HG02840 (cell line): ENCODE data around the gene COL9A2.

ENCODE experiments used
- ATAC-seq: cut with Tn5 transposase; IDR thresholded peaks from one replicate; pipeline ENCODE4 v1.9.1; 2021; ENCODE audit warnings: mild to moderate bottlenecking, moderate library complexity, moderate number of reproducible peaks; ENCODE audit not compliant: unreplicated experiment, low FRiP score

Gene COL9A2

DNA sequence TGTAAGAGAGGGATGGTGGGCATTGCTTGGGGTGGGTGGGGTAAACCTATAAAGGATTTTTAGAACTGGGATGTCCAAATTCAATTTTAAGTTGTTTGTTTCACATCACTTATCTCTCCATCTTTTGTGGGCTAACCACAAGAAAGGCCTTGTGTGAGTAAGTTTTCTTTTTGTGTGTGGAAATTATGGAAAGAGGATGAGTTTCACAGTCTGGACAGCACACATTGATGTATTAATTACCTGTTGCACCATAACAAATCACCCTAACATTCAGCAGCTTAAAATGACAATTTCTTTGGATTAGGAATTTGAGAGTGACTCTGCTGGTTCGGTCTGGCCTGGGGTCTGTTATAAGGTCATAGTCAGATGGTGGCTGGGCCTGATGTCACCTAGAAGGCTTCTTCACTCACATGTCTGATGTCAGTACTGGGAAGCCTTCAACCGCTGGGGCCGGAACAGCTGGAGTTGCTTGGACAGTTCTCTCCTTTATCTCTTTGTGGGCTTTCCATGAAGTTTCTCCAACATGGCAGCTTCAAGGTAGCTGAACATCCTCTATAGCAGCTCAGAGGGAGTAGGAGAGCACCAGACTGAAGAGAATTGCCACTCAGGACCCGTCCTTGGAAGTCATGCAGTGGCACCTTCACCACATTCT, 2.0 kb upstream of the COL9A2 start:
- ATAC-seq, result no peak

- ATAC-seq, result no peak
Observed at GRCh38 chr1:40318476-40318875, 1.4 kb upstream of the COL9A2 start.

DNA sequence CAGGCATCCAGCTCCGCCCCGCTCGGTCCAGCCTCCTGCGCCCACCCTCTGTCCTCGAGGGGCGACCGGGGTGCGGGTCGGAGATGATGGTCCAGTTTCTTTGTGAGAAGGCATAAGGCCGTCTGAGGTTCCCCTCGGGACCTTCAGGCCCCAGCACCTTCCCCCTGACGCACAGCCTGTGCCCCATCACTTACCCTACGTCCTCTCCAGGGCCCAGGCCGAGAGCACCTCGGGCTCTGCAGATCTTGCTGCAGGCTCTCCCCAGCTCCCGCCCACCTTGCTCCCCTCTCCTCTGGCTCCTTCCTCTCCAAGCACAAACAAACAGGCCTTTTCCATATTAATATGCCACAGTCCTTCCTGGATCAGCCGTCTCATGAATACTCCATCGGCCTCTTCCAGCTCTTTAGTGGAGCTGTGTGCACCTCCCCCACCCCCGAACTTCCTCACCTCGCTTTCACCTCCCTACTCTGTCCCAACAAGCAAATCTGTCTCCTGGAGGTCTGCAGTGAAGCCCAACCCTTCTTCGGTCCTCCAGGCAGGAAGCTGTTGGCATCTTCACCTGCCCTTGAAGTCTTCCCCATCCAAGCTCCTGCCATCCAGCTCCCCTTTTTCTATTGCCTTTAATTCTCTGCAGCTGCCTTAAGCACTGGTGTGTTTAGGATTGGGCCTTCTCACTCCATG, 448 bp upstream of the COL9A2 start:
- ATAC-seq, result no peak

DNA sequence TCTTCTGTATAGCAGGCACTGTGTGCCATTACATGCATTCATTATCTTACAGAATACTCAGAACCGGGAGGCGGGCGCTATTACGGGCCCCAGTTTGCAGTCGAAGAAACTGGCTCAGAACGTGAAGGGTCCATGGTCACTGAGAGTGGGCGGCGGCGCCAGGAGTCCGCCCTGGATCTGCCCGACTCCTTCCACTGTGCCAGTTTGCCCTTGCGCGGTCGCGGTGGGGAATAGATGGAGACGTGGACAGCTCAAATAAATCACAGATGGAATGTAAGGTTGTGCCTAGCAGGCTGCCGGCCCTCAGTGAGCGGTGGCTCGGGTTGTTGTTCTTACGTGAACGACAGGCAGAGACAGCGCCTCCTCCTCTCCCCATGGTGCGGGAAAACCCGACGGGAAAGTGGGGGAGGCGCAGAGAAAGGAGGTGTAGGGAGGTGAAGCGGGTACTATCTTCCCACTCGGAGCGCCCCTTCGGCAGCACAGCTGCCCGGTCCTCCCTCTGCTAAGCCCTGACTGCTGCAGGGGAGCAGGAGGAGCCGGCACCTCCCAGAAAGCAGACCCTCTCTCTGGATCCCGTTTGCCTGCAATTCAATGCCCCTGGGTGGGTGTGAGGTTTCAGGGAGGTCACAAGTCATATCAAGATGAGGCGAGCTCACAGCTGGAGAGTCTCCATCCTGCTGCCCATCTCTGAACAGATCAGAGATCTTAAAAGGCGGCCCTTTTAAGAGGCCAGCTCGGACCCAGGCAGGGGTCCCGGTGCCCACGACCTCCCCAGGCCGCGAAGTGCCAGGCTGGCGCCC, 1.1 kb downstream of the COL9A2 start:
- ATAC-seq, result no peak

DNA sequence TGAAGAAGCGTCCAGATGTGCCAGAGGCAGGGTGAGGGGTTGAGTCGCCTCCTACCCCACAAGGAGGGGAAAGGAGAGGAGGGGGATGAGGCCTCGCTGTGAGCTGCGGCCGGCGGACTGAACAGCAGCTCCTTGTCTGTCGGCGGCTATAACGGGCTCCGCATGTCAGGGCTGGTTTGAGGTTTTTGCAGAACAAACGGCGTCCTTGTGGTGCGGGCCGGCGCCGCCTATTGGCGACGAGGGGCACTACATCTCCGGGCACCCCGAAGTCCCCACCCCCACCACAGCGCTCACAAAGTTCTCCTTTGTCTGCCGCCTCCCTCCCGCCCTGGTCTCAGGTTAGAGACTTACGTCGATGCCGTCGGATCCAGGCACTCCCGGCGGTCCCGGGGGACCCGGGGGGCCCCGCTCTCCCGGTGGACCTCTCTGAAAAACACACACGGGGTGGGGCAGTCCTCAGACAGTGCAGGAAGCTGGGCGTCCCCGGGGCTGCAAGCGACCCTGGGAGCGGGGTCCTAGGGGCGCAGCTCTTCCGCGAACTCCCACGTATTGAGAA, 1.8 kb downstream of the COL9A2 start:
- ATAC-seq, result no peak

GRCh38 chr1:40314721-40315238, 2.3 kb downstream of the COL9A2 start:
- ATAC-seq, result no peak

DNA sequence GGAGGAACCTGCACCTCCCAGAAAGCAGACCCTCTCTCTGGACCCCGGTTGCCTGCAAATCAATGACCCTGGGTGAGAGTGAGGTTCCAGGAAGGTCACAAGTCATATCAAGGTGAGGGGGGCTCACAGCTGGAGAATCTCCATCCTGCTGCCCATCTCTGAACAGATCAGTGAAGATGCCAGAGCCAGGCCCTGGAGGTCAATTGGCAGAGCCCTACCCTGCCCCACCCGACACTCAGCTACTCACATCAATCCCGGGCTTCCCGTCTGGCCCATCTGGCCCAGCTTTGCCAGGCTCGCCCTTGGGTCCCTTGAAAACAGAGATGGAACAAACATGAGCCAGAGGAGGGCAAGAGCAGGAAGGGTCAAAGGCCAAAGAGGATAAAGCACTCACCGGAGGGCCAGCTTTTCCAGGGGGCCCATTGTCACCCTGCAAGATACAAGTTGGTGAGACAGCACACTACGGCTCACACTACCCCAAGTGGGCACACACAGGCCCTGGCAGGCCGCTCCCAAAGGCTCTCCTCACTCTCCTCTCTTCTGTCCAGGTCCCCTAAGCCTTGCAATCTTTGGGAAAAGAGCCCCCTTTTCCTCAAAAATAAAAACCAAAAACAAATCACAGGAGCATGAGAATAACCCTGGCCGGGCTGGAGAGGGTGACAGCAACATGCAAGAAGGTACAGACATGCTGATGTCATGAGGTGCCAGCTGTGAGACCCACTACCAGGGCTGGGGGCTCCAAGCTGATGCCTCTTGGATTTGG, 2.9 kb downstream of the COL9A2 start:
- ATAC-seq, result no peak

DNA sequence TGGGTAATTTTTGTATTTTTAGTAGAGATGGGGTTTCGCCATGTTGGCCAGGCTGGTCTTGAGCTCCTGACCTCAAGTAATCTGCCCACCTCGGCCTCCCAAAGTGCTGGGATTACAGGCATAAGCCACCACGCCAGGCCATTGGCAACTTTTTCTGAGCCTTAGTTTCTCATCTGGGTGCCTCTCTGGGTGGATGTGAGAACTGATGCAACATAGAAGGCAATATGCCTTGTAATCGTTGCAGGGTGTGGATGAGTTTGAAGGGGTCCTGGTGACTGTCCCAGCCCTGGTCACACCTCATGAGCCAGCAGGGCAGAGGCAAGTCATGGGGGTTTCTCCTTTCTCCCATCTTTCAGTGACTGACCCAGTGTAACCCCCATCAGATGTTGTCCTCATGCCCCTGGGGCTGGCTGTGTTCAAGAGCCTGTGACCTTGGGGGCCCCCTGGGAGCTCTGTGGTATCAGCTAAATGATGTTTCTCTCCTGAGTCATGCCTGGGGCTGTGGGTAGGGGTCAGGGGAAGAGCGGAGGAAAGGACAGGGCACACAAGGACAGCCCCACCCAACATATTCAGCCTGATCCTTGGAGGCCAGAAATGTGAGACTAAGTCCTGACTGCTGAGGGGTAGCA, 3.6 kb downstream of the COL9A2 start:
- no peak for ATAC-seq

- no peak for ATAC-seq
Observed at GRCh38 chr1:40312238-40313205, 4.6 kb downstream of the COL9A2 start.

- ATAC-seq, result no peak
Observed at GRCh38 chr1:40311692-40312091, 5.4 kb downstream of the COL9A2 start.

- ATAC-seq, result no peak
Observed at GRCh38 chr1:40310983-40311642, 6.0 kb downstream of the COL9A2 start.

DNA sequence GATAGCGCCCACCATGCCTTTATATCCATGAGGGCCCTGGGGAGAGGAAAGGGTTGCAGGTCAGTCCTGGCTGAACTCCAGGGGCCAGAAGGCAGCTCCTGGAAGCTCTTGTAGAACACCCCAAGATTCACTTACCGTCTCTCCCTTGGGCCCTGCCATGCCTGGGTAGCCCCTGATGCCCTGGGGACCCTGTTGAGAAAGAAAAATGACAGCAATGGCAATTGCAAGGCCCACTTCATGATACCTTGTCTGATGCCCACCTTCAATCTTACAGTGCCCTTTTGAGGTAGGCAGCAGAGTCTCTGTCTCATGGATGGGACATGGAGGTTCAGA, 7.0 kb downstream of the COL9A2 start:
- ATAC-seq, result no peak

DNA sequence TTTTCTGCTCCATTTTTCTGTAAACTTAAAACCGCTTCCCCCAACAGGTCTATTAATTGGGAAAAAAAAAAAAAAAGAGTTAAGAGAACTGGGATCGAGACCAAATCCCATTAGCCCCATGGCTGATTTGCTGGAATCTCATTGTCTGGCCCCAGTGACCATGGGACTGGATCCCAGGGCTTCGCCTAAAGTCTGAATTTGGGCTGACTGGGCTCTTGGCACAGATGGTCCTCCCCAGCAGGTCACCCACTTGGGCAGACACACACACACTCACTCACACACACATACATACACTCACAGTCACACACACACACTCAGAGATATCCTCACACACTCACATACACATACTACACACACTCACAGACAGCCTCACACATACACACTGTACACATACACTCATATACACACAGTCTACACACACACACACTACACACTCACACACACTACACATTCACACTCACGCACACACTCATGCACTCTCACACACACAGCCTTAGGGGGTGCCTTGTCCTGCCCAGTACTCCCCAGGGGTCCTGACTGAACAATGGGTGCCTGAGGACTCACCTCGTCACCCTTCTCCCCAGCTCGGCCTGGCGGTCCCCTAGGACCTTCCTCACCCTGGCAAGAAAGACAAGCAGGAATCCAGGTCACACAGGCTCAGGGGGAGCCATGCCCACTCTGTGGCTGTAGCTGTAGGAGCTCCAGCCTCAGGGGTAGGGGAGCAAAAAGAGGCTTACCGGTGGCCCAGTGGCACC, 7.5 kb downstream of the COL9A2 start:
- no peak for ATAC-seq

DNA sequence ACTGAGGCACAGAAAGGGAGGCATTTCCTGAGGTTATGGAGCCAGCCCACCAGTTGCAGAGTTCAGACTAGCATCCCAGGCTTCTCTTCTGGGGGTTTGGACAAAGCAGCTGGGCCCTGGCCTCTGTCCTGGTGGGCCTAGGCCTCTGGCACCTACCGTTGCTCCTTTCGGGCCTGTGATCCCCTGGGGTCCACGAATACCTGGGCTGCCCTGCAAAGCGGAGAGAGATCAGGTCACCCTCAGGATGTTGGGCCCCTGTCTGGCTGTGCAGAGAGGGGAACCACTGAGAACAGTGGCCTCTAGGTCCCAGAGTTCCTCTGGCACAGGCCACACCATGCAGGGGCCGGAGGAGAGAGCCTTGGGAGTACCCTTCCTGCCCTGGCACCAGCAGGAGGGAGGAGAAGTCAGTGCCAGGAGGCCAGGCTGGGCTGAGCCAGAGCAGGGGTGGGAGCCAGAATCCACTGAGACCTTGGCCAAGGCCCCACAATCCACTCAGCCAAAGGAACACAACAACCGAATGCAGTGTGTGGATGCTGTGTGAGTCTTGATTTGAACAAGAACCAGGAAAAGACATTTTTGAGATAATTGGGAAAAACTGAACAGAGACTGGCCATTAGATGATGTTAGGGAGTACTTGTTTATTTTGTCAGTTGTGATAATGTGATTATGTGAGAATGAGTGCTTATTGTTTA, 8.9 kb downstream of the COL9A2 start:
- ATAC-seq, result no peak

- ATAC-seq, result no peak
Observed at GRCh38 chr1:40307186-40307585, 9.9 kb downstream of the COL9A2 start.

DNA sequence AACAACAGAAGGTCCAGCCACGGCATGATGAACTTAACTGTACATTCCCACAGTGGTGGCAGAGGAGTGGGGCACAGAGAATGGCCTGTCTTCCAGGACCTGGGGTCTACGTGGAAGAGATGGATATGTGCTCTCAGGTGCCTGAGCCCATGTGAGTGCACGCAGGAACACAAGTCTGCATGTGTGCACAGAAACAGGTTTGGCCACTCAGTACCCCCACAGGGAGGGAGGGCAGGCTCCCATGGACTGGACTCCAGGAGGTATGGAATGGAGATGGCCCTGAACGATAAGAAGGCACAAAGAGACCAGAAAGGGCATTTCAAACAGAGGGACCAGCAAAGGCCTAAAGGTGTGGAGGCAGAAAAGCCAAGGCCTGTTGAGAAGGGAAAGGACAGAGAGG, 10.8 kb downstream of the COL9A2 start:
- ATAC-seq, result no peak

GRCh38 chr1:40305871-40306270, 11.2 kb downstream of the COL9A2 start:
- no peak for ATAC-seq
